ENCODE measurements around the gene ARHGAP22. TPM values are rescaled to one million over a fixed set of nuclear protein-coding genes. Genes with fewer than 3 reads are reported as not detected.

The ARHGAP22 gene
- total RNA-seq, 3 donors from 2014 or later (not counting 1 experiment from before 2014, with no cell fraction given), result 0.21 to 0.40 TPM; not detected in 1

GRCh38 chr10:48640326-48640725 is 35.5 kb upstream of the ARHGAP22 start:
- H3K4me3 Mint-ChIP-seq, result no peak overlapping the region
- no peaks in the 10 kb centered on the region for H3K9me3 ChIP-seq (ENCODE audit: control insufficient read depth, insufficient read depth, low read length)
- ATAC-seq, result no peak
- no peak for TF ChIP-seq CTCF (IDR thresholded peaks at IDR 0.05)
- intact Hi-C loops (cut with micrococcal nuclease), result no loop called here
- peaks cover 19 to 22% of the 10 kb centered on the region in 2 donors for H3K27me3 Mint-ChIP-seq (ENCODE audit: low read depth in 2 of 2)
- H3K4me1 ChIP-seq (ENCODE audit: control insufficient read depth, insufficient read depth, low read length), result no peaks in the 10 kb centered on the region
- WGBS (ENCODE audit: insufficient coverage), result no CpG with 5 or more reads among the region's 1 CpG
- H3K36me3 Mint-ChIP-seq, result peaks cover 14% of the 10 kb centered on the region
- H3K27ac Mint-ChIP-seq, result no peak overlapping the region
- H3K27me3 ChIP-seq (ENCODE audit: control insufficient read depth, insufficient read depth, low read length), result no peaks in the 10 kb centered on the region
- H3K36me3 ChIP-seq (ENCODE audit: control insufficient read depth, insufficient read depth, low read length), result no peaks in the 10 kb centered on the region
- H3K4me1 Mint-ChIP-seq, result peaks cover 0 to 3% of the 10 kb centered on the region in 2 donors
- H3K9me3 Mint-ChIP-seq, result peaks cover 0 to 2% of the 10 kb centered on the region in 2 donors
- no peak overlapping the region for H3K27ac ChIP-seq (ENCODE audit: low read length)
- H3K4me3 ChIP-seq (ENCODE audit: low read length), result no peak overlapping the region
- DNase-seq, result no peak

- WGBS (ENCODE audit: insufficient coverage), result no CpG with 5 or more reads among the region's 1 CpG
- ATAC-seq, result no peak
- Histone ChIP-seq H3K27me3 (ENCODE audit: control insufficient read depth, insufficient read depth, low read length) (no peaks in the 10 kb centered on the region), H3K27ac (ENCODE audit: low read length) (no peak overlapping the region), H3K9me3 (ENCODE audit: control insufficient read depth, insufficient read depth, low read length) (no peaks in the 10 kb centered on the region), H3K4me3 (ENCODE audit: low read length) (no peak overlapping the region), H3K36me3 (ENCODE audit: control insufficient read depth, insufficient read depth, low read length) (no peaks in the 10 kb centered on the region), H3K4me1 (ENCODE audit: control insufficient read depth, insufficient read depth, low read length) (peaks cover 7% of the 10 kb centered on the region)
- no peak overlapping the region for H3K27ac Mint-ChIP-seq
- intact Hi-C loops (cut with micrococcal nuclease), result no loop called here
- H3K27me3 Mint-ChIP-seq (ENCODE audit: low read depth in 2 of 2), result peaks cover 19 to 22% of the 10 kb centered on the region in 2 donors
- no peak for TF ChIP-seq CTCF (IDR thresholded peaks at IDR 0.05)
- peaks cover 0 to 2% of the 10 kb centered on the region in 2 donors for H3K9me3 Mint-ChIP-seq
- peaks cover 4 to 6% of the 10 kb centered on the region in 2 donors for H3K4me1 Mint-ChIP-seq
- H3K36me3 Mint-ChIP-seq, result peaks cover 14% of the 10 kb centered on the region
- H3K4me3 Mint-ChIP-seq, result no peak overlapping the region
- no peak for DNase-seq
Measured at GRCh38 chr10:48639632-48640031, 34.8 kb upstream of the ARHGAP22 start.

GRCh38 chr10:48638739-48639527 is 34.1 kb upstream of the ARHGAP22 start:
- Histone ChIP-seq H3K4me1 (ENCODE audit: control insufficient read depth, insufficient read depth, low read length) (peaks cover 14% of the 10 kb centered on the region), H3K36me3 (ENCODE audit: control insufficient read depth, insufficient read depth, low read length) (no peaks in the 10 kb centered on the region), H3K9me3 (ENCODE audit: control insufficient read depth, insufficient read depth, low read length) (no peaks in the 10 kb centered on the region), H3K4me3 (ENCODE audit: low read length) (no peak overlapping the region), H3K27me3 (ENCODE audit: control insufficient read depth, insufficient read depth, low read length) (no peaks in the 10 kb centered on the region), H3K27ac (ENCODE audit: low read length) (no peak overlapping the region)
- WGBS (ENCODE audit: insufficient coverage), result 86% methylated on average over 4 of the region's 4 CpGs
- Mint-ChIP-seq H3K27ac (no peak overlapping the region), H3K36me3 (peaks cover 14% of the 10 kb centered on the region), H3K27me3 (ENCODE audit: low read depth in 2 of 2) (peaks cover 19 to 22% of the 10 kb centered on the region in 2 donors), H3K4me3 (no peak overlapping the region), H3K9me3 (peaks cover 0 to 2% of the 10 kb centered on the region in 2 donors), H3K4me1 (peaks cover 11 to 13% of the 10 kb centered on the region in 2 donors)
- intact Hi-C loops (cut with micrococcal nuclease), result no loop called here
- no peak for DNase-seq
- no peak for ATAC-seq
- no peak for TF ChIP-seq CTCF (IDR thresholded peaks at IDR 0.05)
